ENCODE results near the gene FGF7. TPM values are rescaled to one million over a fixed set of nuclear protein-coding genes. Genes with fewer than 3 reads are reported as not detected.

FGF7 gene
- total and polyA plus RNA-seq, 9 of the 15 experiments (the other 6 are each of a cell fraction or from before 2014, with no cell fraction given), result not detected

DNA sequence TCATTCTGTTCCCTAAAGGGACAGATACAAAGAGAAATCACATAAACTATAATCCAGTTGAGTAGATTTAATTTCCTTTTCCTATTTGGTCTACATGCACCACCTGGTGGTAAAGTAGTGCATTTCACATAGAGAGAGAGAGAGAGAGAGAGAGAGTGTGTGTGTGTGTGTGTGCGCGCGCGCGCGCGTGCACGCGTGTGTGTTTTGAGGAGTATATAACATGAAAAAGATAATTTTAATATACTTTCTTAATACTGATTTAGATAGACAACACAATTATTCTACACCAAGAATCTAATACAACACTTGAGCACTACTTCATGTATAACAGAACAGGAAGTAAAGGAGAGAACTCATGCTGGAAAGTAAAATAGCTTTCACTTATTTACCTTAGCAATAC, 1.1 kb upstream of the FGF7 start (continued):
- TF ChIP-seq, protein P1, sequence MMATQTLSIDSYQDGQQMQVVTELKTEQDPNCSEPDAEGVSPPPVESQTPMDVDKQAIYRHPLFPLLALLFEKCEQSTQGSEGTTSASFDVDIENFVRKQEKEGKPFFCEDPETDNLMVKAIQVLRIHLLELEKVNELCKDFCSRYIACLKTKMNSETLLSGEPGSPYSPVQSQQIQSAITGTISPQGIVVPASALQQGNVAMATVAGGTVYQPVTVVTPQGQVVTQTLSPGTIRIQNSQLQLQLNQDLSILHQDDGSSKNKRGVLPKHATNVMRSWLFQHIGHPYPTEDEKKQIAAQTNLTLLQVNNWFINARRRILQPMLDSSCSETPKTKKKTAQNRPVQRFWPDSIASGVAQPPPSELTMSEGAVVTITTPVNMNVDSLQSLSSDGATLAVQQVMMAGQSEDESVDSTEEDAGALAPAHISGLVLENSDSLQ (IDR thresholded peaks at IDR 0.05), result no peak
- TF ChIP-seq, protein P2, sequence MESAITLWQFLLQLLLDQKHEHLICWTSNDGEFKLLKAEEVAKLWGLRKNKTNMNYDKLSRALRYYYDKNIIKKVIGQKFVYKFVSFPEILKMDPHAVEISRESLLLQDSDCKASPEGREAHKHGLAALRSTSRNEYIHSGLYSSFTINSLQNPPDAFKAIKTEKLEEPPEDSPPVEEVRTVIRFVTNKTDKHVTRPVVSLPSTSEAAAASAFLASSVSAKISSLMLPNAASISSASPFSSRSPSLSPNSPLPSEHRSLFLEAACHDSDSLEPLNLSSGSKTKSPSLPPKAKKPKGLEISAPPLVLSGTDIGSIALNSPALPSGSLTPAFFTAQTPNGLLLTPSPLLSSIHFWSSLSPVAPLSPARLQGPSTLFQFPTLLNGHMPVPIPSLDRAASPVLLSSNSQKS (CRISPR knock-in tag; IDR thresholded peaks at IDR 0.05), result no peak
- no peak for TF ChIP-seq CBFA2T3 (IDR thresholded peaks at IDR 0.05)
- no peak for TF ChIP-seq MEF2A (IDR thresholded peaks at IDR 0.05; ENCODE audit: control insufficient read depth, low read depth, low read length)
- TF ChIP-seq MIER1 (IDR thresholded peaks at IDR 0.05; ENCODE audit: low read depth), result no peak
- TF ChIP-seq SRSF3 (IDR thresholded peaks at IDR 0.05; ENCODE audit: insufficient read depth, low read length), result no peak
- TF ChIP-seq U2AF2 (optimal IDR thresholded peaks at IDR 0.05; ENCODE audit: low read depth, low read length), result no peak
- TF ChIP-seq, protein P3, sequence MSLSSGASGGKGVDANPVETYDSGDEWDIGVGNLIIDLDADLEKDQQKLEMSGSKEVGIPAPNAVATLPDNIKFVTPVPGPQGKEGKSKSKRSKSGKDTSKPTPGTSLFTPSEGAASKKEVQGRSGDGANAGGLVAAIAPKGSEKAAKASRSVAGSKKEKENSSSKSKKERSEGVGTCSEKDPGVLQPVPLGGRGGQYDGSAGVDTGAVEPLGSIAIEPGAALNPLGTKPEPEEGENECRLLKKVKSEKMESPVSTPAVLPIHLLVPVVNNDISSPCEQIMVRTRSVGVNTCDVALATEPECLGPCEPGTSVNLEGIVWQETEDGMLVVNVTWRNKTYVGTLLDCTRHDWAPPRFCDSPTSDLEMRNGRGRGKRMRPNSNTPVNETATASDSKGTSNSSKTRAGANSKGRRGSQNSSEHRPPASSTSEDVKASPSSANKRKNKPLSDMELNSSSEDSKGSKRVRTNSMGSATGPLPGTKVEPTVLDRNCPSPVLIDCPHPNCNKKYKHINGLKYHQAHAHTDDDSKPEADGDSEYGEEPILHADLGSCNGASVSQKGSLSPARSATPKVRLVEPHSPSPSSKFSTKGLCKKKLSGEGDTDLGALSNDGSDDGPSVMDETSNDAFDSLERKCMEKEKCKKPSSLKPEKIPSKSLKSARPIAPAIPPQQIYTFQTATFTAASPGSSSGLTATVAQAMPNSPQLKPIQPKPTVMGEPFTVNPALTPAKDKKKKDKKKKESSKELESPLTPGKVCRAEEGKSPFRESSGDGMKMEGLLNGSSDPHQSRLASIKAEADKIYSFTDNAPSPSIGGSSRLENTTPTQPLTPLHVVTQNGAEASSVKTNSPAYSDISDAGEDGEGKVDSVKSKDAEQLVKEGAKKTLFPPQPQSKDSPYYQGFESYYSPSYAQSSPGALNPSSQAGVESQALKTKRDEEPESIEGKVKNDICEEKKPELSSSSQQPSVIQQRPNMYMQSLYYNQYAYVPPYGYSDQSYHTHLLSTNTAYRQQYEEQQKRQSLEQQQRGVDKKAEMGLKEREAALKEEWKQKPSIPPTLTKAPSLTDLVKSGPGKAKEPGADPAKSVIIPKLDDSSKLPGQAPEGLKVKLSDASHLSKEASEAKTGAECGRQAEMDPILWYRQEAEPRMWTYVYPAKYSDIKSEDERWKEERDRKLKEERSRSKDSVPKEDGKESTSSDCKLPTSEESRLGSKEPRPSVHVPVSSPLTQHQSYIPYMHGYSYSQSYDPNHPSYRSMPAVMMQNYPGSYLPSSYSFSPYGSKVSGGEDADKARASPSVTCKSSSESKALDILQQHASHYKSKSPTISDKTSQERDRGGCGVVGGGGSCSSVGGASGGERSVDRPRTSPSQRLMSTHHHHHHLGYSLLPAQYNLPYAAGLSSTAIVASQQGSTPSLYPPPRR (CRISPR knock-in tag; IDR thresholded peaks at IDR 0.05; ENCODE audit: borderline replicate concordance), result no peak
- no peak for TF ChIP-seq FIP1L1 (IDR thresholded peaks at IDR 0.05; ENCODE audit: low read depth, low read length, poor library complexity, severe bottlenecking)
- TF ChIP-seq ZNF165 (CRISPR knock-in tag; IDR thresholded peaks at IDR 0.05; ENCODE audit: borderline replicate concordance), result no peak
- no peak for TF ChIP-seq TOE1 (IDR thresholded peaks at IDR 0.05; ENCODE audit: borderline replicate concordance)
- no peak for TF ChIP-seq TOE1 (CRISPR knock-in tag; IDR thresholded peaks at IDR 0.05; ENCODE audit: borderline replicate concordance, low read depth)
- TF ChIP-seq YY1 (IDR thresholded peaks at IDR 0.05; ENCODE audit: borderline replicate concordance in 1 of 3, control insufficient read depth in 1 of 3, extremely low read depth in 1 of 3, insufficient read depth in 3 of 3, insufficient read length in 1 of 3, insufficient replicate concordance in 2 of 3, low read depth in 1 of 3, low read length in 2 of 3), result no peak
- no peak for TF ChIP-seq HIVEP1 (CRISPR knock-in tag; IDR thresholded peaks at IDR 0.05)
- TF ChIP-seq, protein P4, sequence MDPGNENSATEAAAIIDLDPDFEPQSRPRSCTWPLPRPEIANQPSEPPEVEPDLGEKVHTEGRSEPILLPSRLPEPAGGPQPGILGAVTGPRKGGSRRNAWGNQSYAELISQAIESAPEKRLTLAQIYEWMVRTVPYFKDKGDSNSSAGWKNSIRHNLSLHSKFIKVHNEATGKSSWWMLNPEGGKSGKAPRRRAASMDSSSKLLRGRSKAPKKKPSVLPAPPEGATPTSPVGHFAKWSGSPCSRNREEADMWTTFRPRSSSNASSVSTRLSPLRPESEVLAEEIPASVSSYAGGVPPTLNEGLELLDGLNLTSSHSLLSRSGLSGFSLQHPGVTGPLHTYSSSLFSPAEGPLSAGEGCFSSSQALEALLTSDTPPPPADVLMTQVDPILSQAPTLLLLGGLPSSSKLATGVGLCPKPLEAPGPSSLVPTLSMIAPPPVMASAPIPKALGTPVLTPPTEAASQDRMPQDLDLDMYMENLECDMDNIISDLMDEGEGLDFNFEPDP (CRISPR knock-in tag; IDR thresholded peaks at IDR 0.05), result no peak
- TF ChIP-seq SRSF7 (optimal IDR thresholded peaks at IDR 0.05; ENCODE audit: low read depth, low read length), result no peak
- no peak for TF ChIP-seq CCNT2 (IDR thresholded peaks at IDR 0.05; ENCODE audit: borderline replicate concordance, extremely low read depth, insufficient read length, low read depth, low read length)
- no peak for TF ChIP-seq SAFB2 (IDR thresholded peaks at IDR 0.05; ENCODE audit: borderline replicate concordance, low read depth, low read length, severe bottlenecking)
- no peak for TF ChIP-seq POU5F1 (IDR thresholded peaks at IDR 0.05; ENCODE audit: borderline replicate concordance, low read depth, low read length, partially characterized antibody)
